Gastrocnemius medialis (tissue), 4 donors: ENCODE data around the gene SGCE.

Source experiments
- POLR2A ChIP-seq, 2 donors: fragments of 450-650 bp; IDR thresholded peaks; one replicate each; pipeline ENCODE4 v1.6.1; 2017; ENCODE audit warnings: antibody characterized with exemption in 2 of 2, mild to moderate bottlenecking in 2 of 2, moderate library complexity in 2 of 2
- TF ChIP-seq, protein P1 (sequence below), 5 experiments: fragments of 450-650 bp in 3 of 5; fragments of 200-600 bp in 2 of 5; sonication (generic) in 2 of 5; IDR thresholded peaks in 4 of 5; conservative IDR thresholded peaks in 1 of 5; 1 replicate in 4 of 5; 2 replicates in 1 of 5; pipeline ENCODE4 v1.5.1; 2016 to 2019; ENCODE audit warnings: antibody characterized with exemption in 5 of 5, mild to moderate bottlenecking in 3 of 5, moderate library complexity in 3 of 5

DNA sequence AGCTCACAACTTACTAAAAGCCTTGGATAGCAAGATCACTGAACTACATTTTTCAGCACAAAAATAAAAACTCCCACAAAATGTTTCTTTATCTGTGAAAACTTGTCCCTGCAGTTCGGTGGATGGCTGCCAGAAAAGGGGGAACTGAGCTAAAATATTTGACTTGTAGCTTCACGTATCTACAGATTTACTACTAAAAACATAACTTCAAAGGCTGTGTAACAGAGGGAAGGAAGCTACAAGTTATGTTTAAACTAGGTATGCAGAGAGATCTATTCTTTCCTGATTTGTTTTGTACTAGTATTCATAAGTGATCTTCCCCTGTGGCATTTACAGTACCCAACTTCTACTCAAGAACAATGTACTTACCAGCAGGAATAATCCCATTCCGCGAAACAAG lies 25.1 kb downstream of the SGCE start:
- TF ChIP-seq POLR2A (IDR thresholded peaks at IDR 0.05), result no peak
- TF ChIP-seq, protein P1, sequence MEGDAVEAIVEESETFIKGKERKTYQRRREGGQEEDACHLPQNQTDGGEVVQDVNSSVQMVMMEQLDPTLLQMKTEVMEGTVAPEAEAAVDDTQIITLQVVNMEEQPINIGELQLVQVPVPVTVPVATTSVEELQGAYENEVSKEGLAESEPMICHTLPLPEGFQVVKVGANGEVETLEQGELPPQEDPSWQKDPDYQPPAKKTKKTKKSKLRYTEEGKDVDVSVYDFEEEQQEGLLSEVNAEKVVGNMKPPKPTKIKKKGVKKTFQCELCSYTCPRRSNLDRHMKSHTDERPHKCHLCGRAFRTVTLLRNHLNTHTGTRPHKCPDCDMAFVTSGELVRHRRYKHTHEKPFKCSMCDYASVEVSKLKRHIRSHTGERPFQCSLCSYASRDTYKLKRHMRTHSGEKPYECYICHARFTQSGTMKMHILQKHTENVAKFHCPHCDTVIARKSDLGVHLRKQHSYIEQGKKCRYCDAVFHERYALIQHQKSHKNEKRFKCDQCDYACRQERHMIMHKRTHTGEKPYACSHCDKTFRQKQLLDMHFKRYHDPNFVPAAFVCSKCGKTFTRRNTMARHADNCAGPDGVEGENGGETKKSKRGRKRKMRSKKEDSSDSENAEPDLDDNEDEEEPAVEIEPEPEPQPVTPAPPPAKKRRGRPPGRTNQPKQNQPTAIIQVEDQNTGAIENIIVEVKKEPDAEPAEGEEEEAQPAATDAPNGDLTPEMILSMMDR (IDR thresholded peaks at IDR 0.05 in 4 of 5, conservative IDR thresholded peaks at IDR 0.05 in 1 of 5), result no peak
